Measurements from ENCODE around the gene TMEM14B. TPM values are rescaled to one million over a fixed set of nuclear protein-coding genes. Genes with fewer than 3 reads are reported as not detected.
A peak's percentile ranks its signal among the peaks of the same experiment; 100 is the strongest.

Gene TMEM14B
- total and polyA plus RNA-seq, 2 experiments from 2014 or later, result 75.9 to 158 TPM

DNA sequence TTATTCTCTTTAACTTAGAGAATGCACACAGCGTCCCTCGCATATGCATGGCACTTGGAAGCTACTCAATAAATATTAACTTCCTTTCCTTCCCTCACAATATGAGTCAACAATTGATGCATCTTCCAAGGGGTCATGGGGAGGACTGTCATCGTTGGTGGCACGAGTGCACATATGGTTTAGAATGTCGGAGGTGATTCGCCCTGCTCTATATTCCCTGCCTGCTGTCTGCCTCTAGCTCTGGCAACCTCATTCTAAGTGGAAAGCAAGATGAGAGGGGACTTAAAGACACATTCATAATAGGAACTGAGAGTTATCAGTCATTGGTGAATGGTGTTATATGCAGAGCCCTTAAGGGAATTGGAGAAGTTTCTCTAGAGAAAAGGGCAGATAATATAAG is 46.1 kb downstream of the TMEM14B start:
- no peaks in the 10 kb centered on the region for H3K9me2 ChIP-seq (ENCODE audit: insufficient read depth)
- H3K4me2 ChIP-seq (ENCODE audit: unreplicated experiment), result no peak overlapping the region
- in situ Hi-C loops (cut with MboI), result loop anchor here (10.0 kb wide), 1 partner anchor 319 kb away; no protein-coding TSS in a partner anchor
- no peaks in the 10 kb centered on the region for H4K20me1 ChIP-seq (ENCODE audit: insufficient read depth)
- H3K27me3 ChIP-seq (replicated peaks; ENCODE audit: insufficient read depth), result no peaks in the 10 kb centered on the region
- H3K36me3 ChIP-seq (ENCODE audit: low read depth), result no peaks in the 10 kb centered on the region; the same call in 1 of the 2 replicates
- no peak for DNase-seq
- no peaks in the 10 kb centered on the region for H3K4me1 ChIP-seq (ENCODE audit: insufficient read depth)
- WGBS, 2 experiments (ENCODE audit: low coverage in 1 of 2, low lambda C conversion rate in 2 of 2, missing lambda C conversion rate in 2 of 2), result 76 to 85% methylated on average over 6 of the region's 6 CpGs
- H3K79me2 ChIP-seq (ENCODE audit: insufficient read depth), result no peaks in the 10 kb centered on the region
- TF ChIP-seq EZH2phosphoT487 (IDR thresholded peaks at IDR 0.05; ENCODE audit: insufficient read depth, low read depth), result no peak
- TF ChIP-seq EZH2 (IDR thresholded peaks at IDR 0.05; ENCODE audit: insufficient read depth, poor library complexity, severe bottlenecking), result no peak
- H2AFZ ChIP-seq, result no peak overlapping the region
- H3K27ac ChIP-seq, result no peak overlapping the region
- H3K9me3 ChIP-seq (ENCODE audit: low read depth), result no peaks in the 10 kb centered on the region
- H3F3A ChIP-seq (ENCODE audit: insufficient read depth), result no peaks in the 10 kb centered on the region
- no peak overlapping the region for H3K9ac ChIP-seq
- H3K4me3 ChIP-seq, result no peak overlapping the region

DNA sequence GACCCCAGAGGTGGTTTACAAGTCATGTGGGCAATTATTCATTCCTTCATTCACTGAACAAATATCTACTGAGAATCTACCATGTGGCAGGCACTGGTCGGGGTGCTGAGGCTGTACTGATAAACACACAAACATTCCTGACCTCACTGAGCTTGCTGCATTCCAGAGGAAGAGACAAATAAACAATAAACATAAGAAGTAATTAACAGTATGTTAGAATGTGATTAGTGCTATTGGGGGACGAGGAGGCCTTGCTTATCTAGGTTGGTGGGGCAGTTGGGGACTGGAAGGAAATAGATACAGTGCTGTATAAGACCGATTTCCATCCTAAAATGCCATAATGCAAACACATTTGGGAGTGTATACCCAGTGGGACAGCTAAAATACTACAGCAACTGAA is 46.6 kb downstream of the TMEM14B start:
- H3K4me1 ChIP-seq (ENCODE audit: insufficient read depth), result no peaks in the 10 kb centered on the region
- no peak overlapping the region for H3K9ac ChIP-seq
- whole genome bisulfite sequencing, 2 experiments (ENCODE audit: low coverage in 1 of 2, low lambda C conversion rate in 2 of 2, missing lambda C conversion rate in 2 of 2), result 62 to 64% methylated on average over 3 of the region's 3 CpGs
- H3K27me3 ChIP-seq (replicated peaks; ENCODE audit: insufficient read depth), result no peaks in the 10 kb centered on the region
- no peak for DNase-seq
- no peaks in the 10 kb centered on the region for H3K9me2 ChIP-seq (ENCODE audit: insufficient read depth)
- H4K20me1 ChIP-seq (ENCODE audit: insufficient read depth), result no peaks in the 10 kb centered on the region
- no peak overlapping the region for H3K27ac ChIP-seq
- no peaks in the 10 kb centered on the region for H3F3A ChIP-seq (ENCODE audit: insufficient read depth)
- no peaks in the 10 kb centered on the region; the same call in 1 of the 2 replicates for H3K36me3 ChIP-seq (ENCODE audit: low read depth)
- no peak for TF ChIP-seq EZH2phosphoT487 (IDR thresholded peaks at IDR 0.05; ENCODE audit: insufficient read depth, low read depth)
- TF ChIP-seq EZH2 (IDR thresholded peaks at IDR 0.05; ENCODE audit: insufficient read depth, poor library complexity, severe bottlenecking), result no peak
- H3K4me2 ChIP-seq (ENCODE audit: unreplicated experiment), result no peak overlapping the region
- H2AFZ ChIP-seq, result no peak overlapping the region
- no peaks in the 10 kb centered on the region for H3K79me2 ChIP-seq (ENCODE audit: insufficient read depth)
- in situ Hi-C loops (cut with MboI), result loop anchor here (10.0 kb wide), 1 partner anchor 319 kb away; no protein-coding TSS in a partner anchor
- H3K4me3 ChIP-seq, result no peak overlapping the region
- H3K9me3 ChIP-seq (ENCODE audit: low read depth), result no peaks in the 10 kb centered on the region

DNA sequence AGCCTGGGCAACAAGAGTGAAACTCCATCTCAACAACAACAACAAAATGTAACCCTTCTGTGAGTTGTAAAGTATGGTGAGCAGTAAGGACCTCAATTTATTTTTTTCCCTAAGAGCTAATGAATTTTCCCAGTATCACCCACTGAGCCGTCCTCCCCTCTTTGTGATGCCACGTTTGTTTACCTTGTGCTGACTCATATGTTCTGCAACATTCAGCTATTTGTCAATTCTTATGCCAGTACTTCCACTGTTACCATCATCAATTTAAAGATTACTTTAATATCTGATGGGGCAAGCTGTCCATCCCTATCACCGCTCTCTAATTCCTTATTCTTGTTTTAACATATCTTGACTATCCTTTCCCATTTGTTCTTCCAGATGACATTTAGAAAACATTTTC is 53.2 kb downstream of the TMEM14B start:
- no peak for TF ChIP-seq EZH2phosphoT487 (IDR thresholded peaks at IDR 0.05; ENCODE audit: insufficient read depth, low read depth)
- no peak for TF ChIP-seq EZH2 (IDR thresholded peaks at IDR 0.05; ENCODE audit: insufficient read depth, poor library complexity, severe bottlenecking)
- H3K9ac ChIP-seq, result no peak overlapping the region
- H3K9me2 ChIP-seq (ENCODE audit: insufficient read depth), result no peaks in the 10 kb centered on the region
- no peak overlapping the region for H3K27ac ChIP-seq
- H3K36me3 ChIP-seq (ENCODE audit: low read depth), result no peaks in the 10 kb centered on the region
- no peak overlapping the region for H3K4me2 ChIP-seq (ENCODE audit: unreplicated experiment)
- H4K20me1 ChIP-seq (ENCODE audit: insufficient read depth), result no peaks in the 10 kb centered on the region
- no peaks in the 10 kb centered on the region for H3K27me3 ChIP-seq (replicated peaks; ENCODE audit: insufficient read depth)
- no peaks in the 10 kb centered on the region for H3F3A ChIP-seq (ENCODE audit: insufficient read depth)
- in situ Hi-C loops (cut with MboI), result no loop called here
- peak; percentile 43 for DNase-seq
- H3K4me3 ChIP-seq, result no peak overlapping the region
- no peaks in the 10 kb centered on the region for H3K9me3 ChIP-seq (ENCODE audit: low read depth)
- H3K79me2 ChIP-seq (ENCODE audit: insufficient read depth), result no peaks in the 10 kb centered on the region
- no peak overlapping the region for H2AFZ ChIP-seq
- no peaks in the 10 kb centered on the region for H3K4me1 ChIP-seq (ENCODE audit: insufficient read depth)
- WGBS, 2 experiments (ENCODE audit: low coverage in 1 of 2, low lambda C conversion rate in 2 of 2, missing lambda C conversion rate in 2 of 2), result 52 to 56% methylated on average over 3 of the region's 3 CpGs

DNA sequence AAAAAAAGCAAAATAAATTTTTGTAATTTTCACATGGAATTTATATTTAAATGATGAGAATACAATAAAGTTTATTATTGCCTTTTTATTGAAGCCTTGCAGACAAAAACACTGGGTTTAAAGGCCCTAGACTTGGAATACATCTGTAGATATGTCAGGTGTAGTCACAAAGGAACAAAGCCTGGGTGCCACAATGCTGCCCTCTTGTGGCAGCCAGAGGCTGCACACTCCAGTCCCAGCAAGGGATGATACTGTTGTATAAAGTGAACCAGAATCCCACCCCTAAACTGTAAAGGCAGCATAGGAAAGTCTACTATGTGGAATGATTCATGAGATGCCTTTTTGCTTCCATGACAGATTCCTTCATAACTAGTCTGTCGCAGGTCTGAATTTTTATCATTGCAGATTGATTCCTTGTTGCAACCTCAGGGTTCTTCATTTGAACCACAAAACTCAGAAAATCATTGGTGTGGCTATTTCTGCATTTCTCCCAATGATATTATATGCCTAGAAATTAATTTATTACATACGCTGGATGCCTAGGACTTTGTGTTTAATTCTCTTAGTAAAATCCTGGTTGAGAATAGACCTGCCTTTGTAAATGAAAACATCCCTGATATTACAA is 53.7 kb downstream of the TMEM14B start:
- Histone ChIP-seq H3K9me2 (ENCODE audit: insufficient read depth) (no peaks in the 10 kb centered on the region), H2AFZ (no peak overlapping the region), H4K20me1 (ENCODE audit: insufficient read depth) (no peaks in the 10 kb centered on the region), H3K4me2 (ENCODE audit: unreplicated experiment) (no peak overlapping the region), H3K27me3 (replicated peaks; ENCODE audit: insufficient read depth) (no peaks in the 10 kb centered on the region), H3K27ac (no peak overlapping the region), H3K4me1 (ENCODE audit: insufficient read depth) (no peaks in the 10 kb centered on the region), H3F3A (ENCODE audit: insufficient read depth) (no peaks in the 10 kb centered on the region), H3K9me3 (ENCODE audit: low read depth) (no peaks in the 10 kb centered on the region), H3K4me3 (no peak overlapping the region), H3K79me2 (ENCODE audit: insufficient read depth) (no peaks in the 10 kb centered on the region), H3K36me3 (ENCODE audit: low read depth) (no peaks in the 10 kb centered on the region), H3K9ac (no peak overlapping the region)
- peak; percentile 53 for DNase-seq
- in situ Hi-C loops (cut with MboI), result no loop called here
- TF ChIP-seq EZH2phosphoT487 (IDR thresholded peaks at IDR 0.05; ENCODE audit: insufficient read depth, low read depth), result no peak
- no peak for TF ChIP-seq EZH2 (IDR thresholded peaks at IDR 0.05; ENCODE audit: insufficient read depth, poor library complexity, severe bottlenecking)
- WGBS, 2 experiments (ENCODE audit: low coverage in 1 of 2, low lambda C conversion rate in 2 of 2, missing lambda C conversion rate in 2 of 2), result 2 to 3% methylated on average over 2 of the region's 2 CpGs

Small RNA genes lying within 50 kb of the gene (small RNA-seq; reads per million reads assigned to genes)
- not detected for gene RNA5SP203 (ENCODE audit: low read depth, low replicate concordance)

Other genes starting within 250 kb of the TMEM14B start
- gene GCNT2, start 226.5 kb upstream of the TMEM14B start, total RNA-seq (2014; rRNA removed; shearing (Covaris generic)), result not detected in 2 replicates
- gene GCNT2, start 226.5 kb upstream of the TMEM14B start, polyA plus RNA-seq (2016; fragmentation: Nextera tagmentation; extraction: Ambion mirVana), result 0.06 TPM in 1 of 2 replicates, not detected in the other
- gene C6orf52, start 53.2 kb upstream of the TMEM14B start, total RNA-seq (2014; rRNA removed; shearing (Covaris generic)), result not detected in 2 replicates
- gene C6orf52, start 53.2 kb upstream of the TMEM14B start, polyA plus RNA-seq (2016; fragmentation: Nextera tagmentation; extraction: Ambion mirVana), result 0.75 and 0.99 TPM in 2 replicates
- gene PAK1IP1, start 52.8 kb upstream of the TMEM14B start, total RNA-seq (2014; rRNA removed; shearing (Covaris generic)), result 16.6 and 22.8 TPM in 2 replicates
- 28.1 and 29.0 TPM in 2 replicates for gene PAK1IP1, start 52.8 kb upstream of the TMEM14B start, polyA plus RNA-seq (2016; fragmentation: Nextera tagmentation; extraction: Ambion mirVana)
- 164 and 199 TPM in 2 replicates for gene TMEM14C, start 24.7 kb upstream of the TMEM14B start, total RNA-seq (2014; rRNA removed; shearing (Covaris generic))
- gene TMEM14C, start 24.7 kb upstream of the TMEM14B start, polyA plus RNA-seq (2016; fragmentation: Nextera tagmentation; extraction: Ambion mirVana), result 256 and 272 TPM in 2 replicates
- gene MAK, start 90.7 kb downstream of the TMEM14B start, total RNA-seq (2014; rRNA removed; shearing (Covaris generic)), result not detected in 2 replicates
- 0.09 and 0.14 TPM in 2 replicates for gene MAK, start 90.7 kb downstream of the TMEM14B start, polyA plus RNA-seq (2016; fragmentation: Nextera tagmentation; extraction: Ambion mirVana)
- not detected in 2 replicates for gene GCM2, start 134.2 kb downstream of the TMEM14B start, total RNA-seq (2014; rRNA removed; shearing (Covaris generic))
- not detected in 2 replicates for gene GCM2, start 134.2 kb downstream of the TMEM14B start, polyA plus RNA-seq (2016; fragmentation: Nextera tagmentation; extraction: Ambion mirVana)
- not detected in 2 replicates for gene SYCP2L, start 139.2 kb downstream of the TMEM14B start, total RNA-seq (2014; rRNA removed; shearing (Covaris generic))
- 0.13 TPM in 1 of 2 replicates, not detected in the other for gene SYCP2L, start 139.2 kb downstream of the TMEM14B start, polyA plus RNA-seq (2016; fragmentation: Nextera tagmentation; extraction: Ambion mirVana)